ENCODE data around the gene ADH7.
A peak's percentile ranks its signal among the peaks of the same experiment; 100 is the strongest.

Gene ADH7

DNA sequence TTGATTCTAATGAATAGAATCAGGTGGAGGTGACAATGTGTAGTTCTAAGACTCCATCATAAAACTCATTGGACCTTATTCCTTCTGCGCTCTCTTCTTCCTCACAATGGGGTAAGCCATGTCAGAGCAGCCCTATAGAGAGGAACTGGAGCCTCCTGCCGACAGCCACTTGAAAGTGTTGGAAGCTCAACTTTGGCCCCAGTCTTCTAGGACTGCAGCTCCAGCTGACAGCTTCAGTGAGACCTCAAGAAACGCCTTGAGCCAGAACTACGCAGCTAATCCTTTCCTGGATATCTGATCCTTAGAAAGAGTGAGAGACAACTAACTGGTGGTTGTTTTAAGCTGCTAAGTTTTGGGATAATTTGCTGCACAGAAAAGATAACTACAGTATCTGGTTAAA is 22.1 kb upstream of the ADH7 start:
- H3K4me3 ChIP-seq (ENCODE audit: low read depth, low read length) = no peak overlapping the region
- in situ Hi-C loops (cut with HindIII; ENCODE audit: low sequenced_read_pairs) = no loop called here
- TF ChIP-seq, protein P1, sequence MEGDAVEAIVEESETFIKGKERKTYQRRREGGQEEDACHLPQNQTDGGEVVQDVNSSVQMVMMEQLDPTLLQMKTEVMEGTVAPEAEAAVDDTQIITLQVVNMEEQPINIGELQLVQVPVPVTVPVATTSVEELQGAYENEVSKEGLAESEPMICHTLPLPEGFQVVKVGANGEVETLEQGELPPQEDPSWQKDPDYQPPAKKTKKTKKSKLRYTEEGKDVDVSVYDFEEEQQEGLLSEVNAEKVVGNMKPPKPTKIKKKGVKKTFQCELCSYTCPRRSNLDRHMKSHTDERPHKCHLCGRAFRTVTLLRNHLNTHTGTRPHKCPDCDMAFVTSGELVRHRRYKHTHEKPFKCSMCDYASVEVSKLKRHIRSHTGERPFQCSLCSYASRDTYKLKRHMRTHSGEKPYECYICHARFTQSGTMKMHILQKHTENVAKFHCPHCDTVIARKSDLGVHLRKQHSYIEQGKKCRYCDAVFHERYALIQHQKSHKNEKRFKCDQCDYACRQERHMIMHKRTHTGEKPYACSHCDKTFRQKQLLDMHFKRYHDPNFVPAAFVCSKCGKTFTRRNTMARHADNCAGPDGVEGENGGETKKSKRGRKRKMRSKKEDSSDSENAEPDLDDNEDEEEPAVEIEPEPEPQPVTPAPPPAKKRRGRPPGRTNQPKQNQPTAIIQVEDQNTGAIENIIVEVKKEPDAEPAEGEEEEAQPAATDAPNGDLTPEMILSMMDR (IDR thresholded peaks at IDR 0.05; ENCODE audit: low read depth, low read length) = no peak
- DNase-seq (ENCODE audit: low read depth, low spot score) = no peak

DNA sequence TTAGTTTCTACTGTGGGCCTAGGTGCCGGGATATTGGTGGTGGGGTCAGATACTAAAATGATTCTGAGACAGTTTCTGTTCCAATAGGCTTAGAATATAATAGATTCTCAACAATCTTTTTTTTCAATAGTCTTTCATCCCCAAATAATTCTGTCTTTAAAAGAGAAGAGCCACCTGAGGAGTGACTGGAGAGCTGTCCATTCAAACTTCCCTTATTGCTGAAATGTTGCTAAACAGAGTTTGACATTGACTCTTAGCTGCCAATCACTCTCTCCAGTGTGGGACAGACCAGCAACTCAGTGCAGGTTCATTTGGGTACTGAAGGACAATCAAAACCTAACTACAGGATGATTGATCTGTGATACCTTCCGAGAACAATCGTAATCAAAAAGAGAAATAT is 12.4 kb upstream of the ADH7 start:
- in situ Hi-C loops (cut with HindIII; ENCODE audit: low sequenced_read_pairs) = no loop called here
- no peak for DNase-seq (ENCODE audit: low read depth, low spot score)
- H3K4me3 ChIP-seq (ENCODE audit: low read depth, low read length) = no peak overlapping the region
- TF ChIP-seq, protein P1 (IDR thresholded peaks at IDR 0.05; ENCODE audit: low read depth, low read length) = no peak

DNA sequence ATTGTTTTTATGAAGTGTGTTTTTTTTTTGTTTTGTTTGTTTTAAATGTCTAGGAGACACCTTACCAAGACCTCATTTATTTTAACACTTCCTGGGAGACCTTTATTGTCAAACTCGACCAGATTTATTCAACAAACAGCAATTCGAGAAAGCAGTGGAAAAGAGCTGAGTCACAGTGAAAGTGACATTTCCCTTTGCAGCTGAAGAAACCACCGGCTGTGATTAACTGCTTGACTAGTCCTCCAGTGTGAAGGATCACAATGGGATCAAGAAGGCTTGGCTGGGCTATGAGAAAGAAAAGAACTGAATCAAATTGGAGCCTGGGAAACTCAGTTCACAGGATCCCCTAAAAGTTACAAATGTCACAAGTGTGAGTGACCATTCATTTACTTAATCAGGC is 11.9 kb upstream of the ADH7 start:
- no peak overlapping the region for H3K4me3 ChIP-seq (ENCODE audit: low read depth, low read length)
- DNase-seq (ENCODE audit: low read depth, low spot score) = peak; percentile 45
- TF ChIP-seq, protein P1 (IDR thresholded peaks at IDR 0.05; ENCODE audit: low read depth, low read length) = no peak
- in situ Hi-C loops (cut with HindIII; ENCODE audit: low sequenced_read_pairs) = no loop called here

DNA sequence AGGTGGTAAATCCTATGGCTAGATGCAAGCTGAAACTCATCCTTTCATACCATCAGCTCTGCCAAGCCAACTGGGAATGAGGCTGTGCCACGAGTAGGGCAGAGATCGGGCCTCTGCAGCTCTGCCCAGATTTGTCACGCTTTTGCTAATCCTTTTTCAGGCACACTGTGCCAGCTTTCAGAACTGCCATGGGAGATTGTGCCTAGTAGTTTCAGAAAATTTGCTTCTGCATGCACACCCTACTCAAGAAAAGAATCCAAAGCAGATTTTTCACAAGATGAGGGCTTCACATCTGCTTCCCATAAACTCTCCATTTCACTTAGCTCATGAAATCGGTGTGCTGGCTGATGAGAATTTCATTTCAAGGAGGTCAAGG is 3.3 kb upstream of the ADH7 start:
- TF ChIP-seq, protein P1 (IDR thresholded peaks at IDR 0.05; ENCODE audit: low read depth, low read length) = no peak
- in situ Hi-C loops (cut with HindIII; ENCODE audit: low sequenced_read_pairs) = no loop called here
- no peak for DNase-seq (ENCODE audit: low read depth, low spot score)
- no peak overlapping the region for H3K4me3 ChIP-seq (ENCODE audit: low read depth, low read length)

DNA sequence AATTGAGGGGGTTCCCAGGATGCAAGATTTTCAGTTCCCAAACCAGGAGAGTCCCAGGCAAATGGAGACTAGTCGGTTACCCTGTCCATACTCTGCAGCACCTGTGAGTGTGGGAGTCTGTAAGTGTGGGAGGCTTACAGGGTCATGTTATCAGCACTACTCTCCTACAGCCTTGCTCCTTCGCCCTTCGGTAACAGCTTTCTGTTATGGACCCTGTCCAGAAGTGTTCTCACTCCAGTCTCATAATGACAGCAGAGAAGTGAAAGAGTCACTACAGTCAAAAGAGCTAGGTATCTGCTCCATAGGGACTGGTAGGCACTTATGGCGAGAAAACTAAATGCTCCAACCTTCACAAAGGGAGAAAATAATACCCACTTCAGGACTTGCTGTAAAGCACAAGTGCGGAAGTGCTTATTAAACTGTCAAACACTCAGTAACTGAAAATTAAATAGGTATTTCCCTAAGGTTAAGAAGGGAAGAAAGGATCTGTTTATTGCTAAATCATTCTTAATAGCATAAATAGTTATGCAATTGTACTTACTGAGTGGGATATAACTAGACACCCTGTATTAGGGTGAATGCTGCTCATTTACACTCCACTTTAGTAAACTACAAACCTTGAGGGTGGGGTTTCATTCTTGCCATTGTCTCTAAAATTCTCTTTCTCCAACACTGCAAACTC is 2.7 kb upstream of the ADH7 start:
- TF ChIP-seq, protein P1 (IDR thresholded peaks at IDR 0.05; ENCODE audit: low read depth, low read length) = no peak
- DNase-seq (ENCODE audit: low read depth, low spot score) = no peak
- H3K4me3 ChIP-seq (ENCODE audit: low read depth, low read length) = no peak overlapping the region
- in situ Hi-C loops (cut with HindIII; ENCODE audit: low sequenced_read_pairs) = no loop called here

DNA sequence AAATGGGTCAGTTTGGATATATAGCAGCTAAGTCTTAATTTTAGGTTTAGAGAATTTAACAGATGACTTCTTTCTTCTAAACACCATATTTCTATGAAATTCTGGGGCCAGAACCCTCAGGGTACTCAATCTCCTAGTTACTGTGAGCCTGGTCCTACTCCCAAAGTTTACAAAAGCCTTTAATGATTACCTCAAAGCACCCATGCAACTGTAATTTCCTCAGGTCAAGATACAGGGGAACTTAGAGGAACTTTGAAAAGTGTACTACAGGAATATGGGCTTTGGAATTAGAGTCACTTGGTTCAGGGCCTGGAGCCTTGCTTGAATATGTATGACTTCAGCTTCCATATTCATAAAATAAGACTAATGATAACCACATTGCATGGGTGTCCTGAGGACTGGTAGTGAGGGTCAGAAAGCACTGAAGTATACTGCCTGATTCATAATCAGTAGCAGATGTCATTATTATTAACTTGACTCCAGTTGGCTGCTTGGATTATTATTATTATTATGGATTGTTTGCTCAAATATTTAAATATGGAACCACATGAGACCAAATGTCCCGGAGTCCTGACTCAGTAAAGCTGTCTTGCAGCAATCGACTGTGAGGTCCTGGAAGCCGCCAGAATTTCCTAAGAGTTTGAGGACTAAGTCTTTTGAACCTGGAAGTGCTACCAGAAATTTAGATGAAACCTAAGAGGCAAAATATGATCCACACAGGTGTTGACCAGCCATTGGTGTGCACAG is 2.0 kb upstream of the ADH7 start:
- in situ Hi-C loops (cut with HindIII; ENCODE audit: low sequenced_read_pairs) = no loop called here

More for the DNA sequence above, 2.0 kb upstream of the ADH7 start:
- TF ChIP-seq, protein P1 (IDR thresholded peaks at IDR 0.05; ENCODE audit: low read depth, low read length) = no peak
- H3K4me3 ChIP-seq (ENCODE audit: low read depth, low read length) = no peak overlapping the region
- DNase-seq (ENCODE audit: low read depth, low spot score) = no peak
